BJ (cell line): Measurements from ENCODE around the gene IFT172. TPM values are rescaled to one million over a fixed set of nuclear protein-coding genes. Genes with fewer than 3 reads are reported as not detected.

Experiments used
- CTCF ChIA-PET: fragments of 350-600 bp; formaldehyde crosslinking; extraction: SDS; loops from one replicate; lab custom pipeline; 2021; ENCODE audit warnings: antibody characterized with exemption, inconsistent platforms; lab: Yijun Ruan, JAX
- POLR2A ChIA-PET: fragments of 300-600 bp; sonication (Branson Sonifier 250); formaldehyde crosslinking; extraction: SDS; loops from one replicate; lab custom pipeline; 2021; ENCODE audit warnings: antibody characterized with exemption; lab: Charles Lee
- DNase-seq: peaks from one replicate; pipeline ENCODE4 v3.0.0-alpha.2; 2011; ENCODE audit warnings: low read depth
- H3K27me3 ChIP-seq: 2 replicates; pipeline ENCODE4 v1.6.0; 2011; ENCODE audit warnings: low read length; ENCODE audit not compliant: control insufficient read depth, insufficient read depth
- H3K36me3 ChIP-seq: 2 replicates; pipeline ENCODE4 v1.5.1; 2011; ENCODE audit warnings: low read length; ENCODE audit not compliant: control insufficient read depth, insufficient read depth
- H3K4me3 ChIP-seq: 2 replicates; pipeline ENCODE4 v1.5.1; 2011; ENCODE audit warnings: low read depth, mild to moderate bottlenecking, control low read depth, low read length
- CTCF ChIP-seq: IDR thresholded peaks from 2 replicates; pipeline ENCODE4 v1.5.1; 2011; ENCODE audit warnings: low read depth, mild to moderate bottlenecking, control low read depth, inconsistent platforms, low read length, moderate library complexity; ENCODE audit not compliant: insufficient read depth
- polyA plus RNA-seq: library from polyadenylated mRNA; depleted of rRNA; stranded (reverse); fragments of >200 nt; gene quantifications from 2 replicates; pipeline ENCODE4 v1.2.3, GENCODE V29; 2011

IFT172 gene
- polyA plus RNA-seq, 1 experiment: 20.3 TPM

- POLR2A ChIA-PET: no interaction called here
- peaks cover 5% of the 10 kb centered on the region for H3K27me3 ChIP-seq
- H3K36me3 ChIP-seq: no peaks in the 10 kb centered on the region
- TF ChIP-seq CTCF: no peak
- CTCF ChIA-PET: no interaction called here
- no peak for DNase-seq
- H3K4me3 ChIP-seq: no peak overlapping the region
These were observed 7.7 kb upstream of the IFT172 start for GRCh38 chr2:27497288-27497627.

GRCh38 chr2:27496357-27497287 is 7.1 kb upstream of the IFT172 start, which contains the start of gene GCKR:
Gene GCKR, plus strand, starts transcription at chr2:27496839. Its CDS starts 66 bp downstream, at chr2:27496905.
- DNase-seq: no peak
- ChIA-PET CTCF (no interaction called here), POLR2A (no interaction called here)
- TF ChIP-seq CTCF: no peak
- H3K27me3 ChIP-seq: peaks cover 5% of the 10 kb centered on the region
- no peaks in the 10 kb centered on the region; the same call in 1 of the 2 replicates for H3K36me3 ChIP-seq
- no peak within 1 kb of the TSS for H3K4me3 ChIP-seq

GRCh38 chr2:27495840-27496356 is 6.4 kb upstream of the IFT172 start:
- ChIA-PET CTCF (interaction anchor here (0.6 kb wide), 2 partner anchors 79 to 163 kb away, joined by 3 read pairs; no protein-coding TSS in a partner anchor), POLR2A (no interaction called here)
- no peak overlapping the region for H3K4me3 ChIP-seq
- peaks cover 5% of the 10 kb centered on the region for H3K27me3 ChIP-seq
- H3K36me3 ChIP-seq: no peaks in the 10 kb centered on the region; the same call in 1 of the 2 replicates
- TF ChIP-seq CTCF: no peak
- no peak for DNase-seq

GRCh38 chr2:27494944-27495554 is 5.5 kb upstream of the IFT172 start, which contains the start of gene FNDC4:
Gene FNDC4, minus strand, starts transcription at chr2:27495200. Its CDS starts 521 bp downstream, at chr2:27494679.
- Histone ChIP-seq H3K4me3 (peak within 1 kb of the TSS; percentile 65), H3K36me3 (no peaks in the 10 kb centered on the region; the same call in 1 of the 2 replicates), H3K27me3 (peaks cover 5% of the 10 kb centered on the region)
- no peak for DNase-seq
- ChIA-PET POLR2A (no interaction called here), CTCF (interaction anchor here (0.6 kb wide), 1 partner anchor 162 kb away, joined by 3 read pairs; no protein-coding TSS in a partner anchor)
- no peak for TF ChIP-seq CTCF
